B cell (primary cell): ENCODE results near the gene TM7SF3. TPM values are rescaled to one million over a fixed set of nuclear protein-coding genes. Genes with fewer than 3 reads are reported as not detected.

Experiments
- ATAC-seq: fragments of 200-7000 bp; cut with Tn5 transposase; one replicate; pipeline ENCODE4 v1.10.0; 2021; ENCODE audit warnings: low read depth, mild to moderate bottlenecking, moderate number of reproducible peaks, moderate library complexity
- CTCF ChIA-PET: fragments of 350-600 bp; sonication (Branson Sonifier 250); formaldehyde crosslinking; loops from one replicate; lab custom pipeline; 2021; ENCODE audit warnings: antibody characterized with exemption, inconsistent platforms; lab: Charles Lee
- POLR2A ChIA-PET: fragments of 350-600 bp; sonication (Branson Sonifier 250); formaldehyde crosslinking; loops from one replicate; lab custom pipeline; 2021; ENCODE audit warnings: antibody characterized with exemption; lab: Charles Lee
- DNase-seq: peaks from one replicate; pipeline ENCODE4 v3.0.0; 2013
- H2AFZ ChIP-seq: 2 replicates; pipeline ENCODE4 v1.6.1; 2012; ENCODE audit warnings: mild to moderate bottlenecking, low read depth, low read length; ENCODE audit not compliant: insufficient read depth, poor library complexity, severe bottlenecking
- H3K27ac ChIP-seq, 2 donors: 1 replicate in 1 of 2; 2 replicates in 1 of 2; pipeline ENCODE4 v1.5.1; 2012 to 2013; ENCODE audit warnings: low read length in 2 of 2, mild to moderate bottlenecking in 2 of 2, moderate library complexity in 1 of 2
- H3K27me3 ChIP-seq, 4 experiments: fragments of 200-600 bp in 1 of 4; sonication (generic) in 1 of 4; replicated peaks in 1 of 4; 1 replicate in 2 of 4; 2 replicates in 2 of 4; pipeline versions ENCODE4 v1.6.1 to v1.7.0; 2013 to 2016; ENCODE audit warnings: low read length in 3 of 4, mild to moderate bottlenecking in 2 of 4, mixed read lengths in 1 of 4, moderate library complexity in 1 of 4; ENCODE audit not compliant: insufficient read depth in 4 of 4, control insufficient read depth in 3 of 4; ENCODE audit errors: control extremely low read depth in 1 of 4
- H3K36me3 ChIP-seq, 2 experiments: replicated peaks in 1 of 2; 1 replicate in 1 of 2; 2 replicates in 1 of 2; pipeline versions ENCODE4 v1.6.1 to v1.7.1; 2013; ENCODE audit warnings: low read length in 1 of 2; ENCODE audit not compliant: insufficient read depth in 2 of 2, control insufficient read depth in 1 of 2; ENCODE audit errors: control extremely low read depth in 1 of 2, extremely low read depth in 1 of 2
- H3K4me1 ChIP-seq, 2 donors: fragments of 200-600 bp in 1 of 2; sonication (generic) in 1 of 2; 1 replicate in 1 of 2; 2 replicates in 1 of 2; pipeline versions ENCODE4 v1.5.1 to v1.6.1; 2013 to 2017; ENCODE audit warnings: low read length in 2 of 2; ENCODE audit not compliant: control insufficient read depth in 2 of 2, insufficient read depth in 2 of 2
- H3K4me2 ChIP-seq: replicated peaks from 2 replicates; pipeline ENCODE3; 2012; ENCODE audit warnings: mild to moderate bottlenecking, low read depth, low read length; ENCODE audit not compliant: poor library complexity, severe bottlenecking
- H3K4me3 ChIP-seq, 5 experiments: fragments of 200-600 bp in 1 of 5; sonication (generic) in 1 of 5; 1 replicate in 3 of 5; 2 replicates in 2 of 5; pipeline versions ENCODE4 v1.5.1 to v1.7.0; 2011 to 2016; ENCODE audit warnings: low read length in 4 of 5, mild to moderate bottlenecking in 4 of 5, low read depth in 2 of 5, control low read depth in 1 of 5, moderate library complexity in 1 of 5; ENCODE audit not compliant: insufficient read depth in 1 of 5; ENCODE audit errors: control extremely low read depth in 1 of 5, extremely low read depth in 1 of 5
- H3K79me2 ChIP-seq: fragments of 200-600 bp; sonication (generic); one replicate; pipeline ENCODE4 v1.6.0; 2016; ENCODE audit warnings: low read length; ENCODE audit not compliant: control insufficient read depth, insufficient read depth
- H3K9ac ChIP-seq: fragments of 200-600 bp; sonication (generic); 2 replicates; pipeline ENCODE4 v1.6.1; 2017; ENCODE audit warnings: mild to moderate bottlenecking, low read length, moderate library complexity
- H3K9me3 ChIP-seq, 3 donors: one replicate each; pipeline versions ENCODE4 v1.6.1 to v1.7.1; 2013; ENCODE audit warnings: low read length in 2 of 3; ENCODE audit not compliant: control insufficient read depth in 2 of 3, insufficient read depth in 1 of 3; ENCODE audit errors: control extremely low read depth in 1 of 3
- H4K20me1 ChIP-seq: 2 replicates; pipeline ENCODE4 v1.6.0; 2012; ENCODE audit warnings: mild to moderate bottlenecking, low read length; ENCODE audit not compliant: insufficient read depth, control insufficient read depth, poor library complexity, severe bottlenecking
- H3K27ac Mint-ChIP-seq: one replicate; pipeline ENCODE4 v1.8.0; 2021; ENCODE audit warnings: mixed read lengths
- H3K27me3 Mint-ChIP-seq: one replicate; pipeline ENCODE4 v1.8.0; 2021; ENCODE audit warnings: mixed read lengths
- H3K4me1 Mint-ChIP-seq: one replicate; pipeline ENCODE4 v1.8.0; 2021; ENCODE audit warnings: mixed read lengths
- H3K4me3 Mint-ChIP-seq: one replicate; pipeline ENCODE4 v1.8.0; 2021; ENCODE audit warnings: mixed read lengths
- H3K9me3 Mint-ChIP-seq: one replicate; pipeline ENCODE4 v1.8.0; 2022; ENCODE audit warnings: mixed read lengths; ENCODE audit not compliant: insufficient read depth
- CTCF ChIP-seq: fragments of 200-600 bp; IDR thresholded peaks from one replicate; pipeline ENCODE4 v1.8.0; 2022; ENCODE audit warnings: antibody characterized with exemption, mild to moderate bottlenecking
- EZH2 ChIP-seq: IDR thresholded peaks from 2 replicates; pipeline ENCODE4 v1.6.1; 2012; ENCODE audit warnings: borderline replicate concordance, low read depth, mild to moderate bottlenecking, moderate library complexity, low read length; ENCODE audit not compliant: insufficient read depth, poor library complexity, severe bottlenecking
- WGBS: methylation state at CpG from one replicate; pipeline ENCODE4 v1.1.5; 2013; ENCODE audit warnings: missing lambda C conversion rate; ENCODE audit not compliant: insufficient coverage; 5-methylcytosine and 5-hydroxymethylcytosine counted together
- intact Hi-C: fragments of 100-400 bp; cut with micrococcal nuclease; formaldehyde crosslinking; loops from one replicate; pipeline ENCODE4 v1.10.0; 2022
- polyA plus RNA-seq: library from polyadenylated mRNA; depleted of rRNA; stranded (reverse); fragments of >200 nt; gene quantifications from 2 replicates; pipeline ENCODE4 v1.2.3, GENCODE V29; 2012
- total RNA-seq, 2 donors: library from RNA; stranded (reverse); fragments of 120-200 nt in 1 of 2; gene quantifications; 1 replicate in 1 of 2; 2 replicates in 1 of 2; pipeline versions ENCODE4 v1.2.3 to v1.2.4, GENCODE V29; 2013 to 2022

The TM7SF3 gene
- total and polyA plus RNA-seq, 2 donors (not counting 1 experiment from before 2014, with no cell fraction given): 24.5 to 33.5 TPM

- no peaks in the 10 kb centered on the region for H3K27me3 Mint-ChIP-seq
- peak overlapping the region; percentile 96 for H3K27ac Mint-ChIP-seq
- Histone ChIP-seq H3K4me1 (peaks cover 18 to 19% of the 10 kb centered on the region in 2 donors), H3K27ac (peak overlapping the region; percentile 90 to 91), H3K79me2 (peaks cover 26% of the 10 kb centered on the region), H3K4me3 (no peak overlapping the region), H3K4me2 (peak overlapping the region; percentile 6), H3K27me3 (no peaks in the 10 kb centered on the region), H3K9ac (no peak overlapping the region), H3K9me3 (no peaks in the 10 kb centered on the region), H2AFZ (no peak overlapping the region), H3K36me3 (no peaks in the 10 kb centered on the region), H4K20me1 (no peaks in the 10 kb centered on the region)
- WGBS: no CpG with 5 or more reads among the region's 2 CpGs
- POLR2A ChIA-PET: interaction anchor here (0.6 to 0.7 kb wide), 2 partner anchors 229 to 293 kb away, joined by 3 read pairs; no protein-coding TSS in a partner anchor
- DNase-seq: peak; percentile 70
- H3K4me1 Mint-ChIP-seq: peaks cover 39% of the 10 kb centered on the region
- H3K4me3 Mint-ChIP-seq: peak overlapping the region; percentile 19
- H3K9me3 Mint-ChIP-seq: no peaks in the 10 kb centered on the region
- intact Hi-C loops: loop anchor here (1.0 to 10.0 kb wide), 5 partner anchors 108 to 311 kb away; partner anchors contain the start of gene STK38L
- ATAC-seq: no peak
- CTCF ChIA-PET: interaction anchor here (0.6 to 5.4 kb wide), 27 partner anchors 8 to 1964 kb away, joined by 3 to 103 read pairs (median 4); partner anchors contain the start of genes ITPR2, MED21 and STK38L
- TF ChIP-seq CTCF: peak; percentile 69
- TF ChIP-seq EZH2: no peak
Measured at GRCh38 chr12:27015730-27016076, 1.5 kb upstream of the TM7SF3 start.
